HG03575 (cell line): ENCODE results near the gene TNFAIP2.
"Not testable (repeated sequence)": the region's sequence is repeated elsewhere in the genome, so short reads cannot be mapped to it uniquely, and the experiment has no call there.

ENCODE experiments used
- ATAC-seq: cut with Tn5 transposase; IDR thresholded peaks from one replicate; pipeline ENCODE4 v1.9.1; 2021; ENCODE audit not compliant: unreplicated experiment, insufficient number of reproducible peaks, low FRiP score; ENCODE audit errors: extremely low read depth

Gene TNFAIP2

DNA sequence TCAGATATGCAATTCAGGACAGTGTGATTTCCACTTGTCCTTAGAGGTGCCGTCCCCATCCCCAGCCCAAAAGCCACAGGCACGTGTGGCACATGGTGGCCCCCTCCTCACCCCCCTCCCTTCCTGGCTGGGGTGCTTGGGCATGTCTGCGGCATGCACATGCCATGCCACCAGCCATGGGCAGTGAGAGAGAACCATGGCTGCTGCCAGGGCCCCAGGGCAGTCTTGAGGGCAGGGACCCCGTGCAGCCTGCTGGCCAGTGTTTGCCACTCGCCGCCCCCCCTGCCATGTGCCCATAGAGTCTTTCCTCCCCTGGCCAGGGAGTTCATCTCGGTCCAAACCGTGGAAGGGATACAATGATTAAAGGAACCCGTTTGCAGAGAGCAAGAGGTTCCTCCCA, 41.5 kb downstream of the TNFAIP2 start:
- ATAC-seq: no peak

- no peak for ATAC-seq
Observed at GRCh38 chr14:103165323-103165722, 42.1 kb downstream of the TNFAIP2 start.

- no peak for ATAC-seq
Observed at GRCh38 chr14:103169954-103170353, 46.7 kb downstream of the TNFAIP2 start.

DNA sequence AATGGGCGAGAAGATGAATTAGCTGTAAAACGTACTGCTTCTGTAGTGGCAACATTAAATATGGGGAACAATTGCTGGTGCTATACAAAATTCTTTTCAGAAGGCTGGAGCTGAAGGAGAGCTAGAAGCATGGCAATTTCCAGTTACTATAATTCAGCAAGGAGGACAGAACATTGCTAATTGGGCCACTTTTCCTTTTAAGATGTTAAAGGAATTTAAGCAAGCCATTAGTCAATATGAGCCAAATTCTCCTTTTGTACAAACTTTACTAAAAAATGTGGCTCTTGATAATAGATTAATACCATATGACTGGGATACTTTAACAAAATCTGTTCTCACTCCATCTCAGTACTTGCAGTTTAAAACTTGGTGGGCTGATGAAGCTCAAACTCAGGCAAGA, 47.9 kb downstream of the TNFAIP2 start:
- ATAC-seq: not testable (repeated sequence)

DNA sequence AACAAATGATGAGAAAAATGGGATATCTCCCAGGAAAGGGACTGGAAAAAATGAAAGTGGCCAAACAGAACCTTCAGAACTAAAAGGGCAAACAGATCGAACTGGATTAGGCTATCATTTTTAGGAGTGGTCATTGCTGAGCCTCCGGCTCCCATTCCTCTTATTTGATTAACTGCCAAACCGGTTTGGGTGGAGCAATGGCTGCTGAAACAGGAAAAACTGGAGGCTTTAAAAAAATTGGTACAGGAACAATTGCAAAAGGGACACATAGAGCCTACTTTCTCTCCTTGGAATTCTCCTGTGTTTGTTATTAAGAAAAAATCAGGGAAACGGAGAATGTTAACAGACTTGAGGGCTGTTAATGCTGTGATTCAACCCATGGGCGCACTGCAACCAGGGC, 49.7 kb downstream of the TNFAIP2 start:
- ATAC-seq: no peak

DNA sequence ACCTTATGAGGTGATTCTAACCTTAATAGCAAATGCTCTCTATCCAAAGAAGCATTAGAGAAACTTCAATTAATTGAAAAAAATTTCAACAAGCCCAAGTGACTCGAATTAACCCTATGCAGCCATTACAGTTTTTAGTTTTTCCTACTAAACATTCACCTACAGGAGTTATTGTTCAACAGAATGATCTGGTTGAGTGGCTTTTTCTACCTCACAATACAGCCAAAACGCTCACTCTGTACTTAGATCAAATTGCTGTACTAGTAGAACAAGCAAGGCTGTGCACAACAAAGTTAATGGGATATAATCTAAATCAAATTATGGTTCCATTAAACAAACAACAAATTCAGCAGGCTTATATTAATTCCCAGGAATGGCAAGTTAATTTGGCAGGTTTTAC, 50.6 kb downstream of the TNFAIP2 start:
- not testable (repeated sequence) for ATAC-seq

DNA sequence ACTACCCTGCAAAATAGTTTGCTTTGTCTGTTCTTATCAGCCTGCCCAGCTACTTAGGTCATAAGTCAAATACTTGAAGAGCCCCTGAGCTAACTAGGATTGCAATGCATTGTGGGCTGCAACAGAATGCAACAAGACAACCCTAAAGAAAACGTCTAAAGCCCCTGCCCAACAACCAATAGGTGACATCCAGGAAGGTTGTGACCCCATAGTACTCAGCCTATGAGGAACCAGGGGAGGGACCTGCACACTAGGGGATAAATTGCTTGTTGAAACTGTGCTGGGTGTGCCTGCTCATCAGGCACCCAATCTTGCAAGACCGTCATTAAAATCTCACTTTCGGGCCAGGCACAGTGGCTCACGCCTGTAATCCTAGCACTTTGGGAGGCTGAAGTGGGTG, 52.9 kb downstream of the TNFAIP2 start:
- ATAC-seq: not testable (repeated sequence)

DNA sequence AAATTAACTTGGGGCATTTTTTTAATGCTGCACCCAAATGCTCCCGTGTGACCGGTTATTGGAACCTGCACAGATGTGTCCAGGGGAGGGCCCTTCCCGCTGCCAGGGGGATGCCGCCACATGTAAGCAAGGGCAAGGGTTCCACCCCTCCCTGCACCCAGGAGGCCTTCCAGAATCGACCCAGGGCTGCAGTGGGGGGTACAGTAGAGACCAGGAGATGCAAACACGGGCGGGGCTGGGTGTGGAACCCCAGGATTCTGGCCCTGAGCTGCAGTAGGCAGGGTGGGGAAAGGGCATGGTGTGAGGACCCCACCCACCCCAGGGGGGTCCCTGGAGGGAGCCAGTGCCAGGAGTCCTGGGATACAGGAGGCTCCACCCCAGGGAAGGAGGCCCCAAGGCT, 54.1 kb downstream of the TNFAIP2 start:
- ATAC-seq: no peak

DNA sequence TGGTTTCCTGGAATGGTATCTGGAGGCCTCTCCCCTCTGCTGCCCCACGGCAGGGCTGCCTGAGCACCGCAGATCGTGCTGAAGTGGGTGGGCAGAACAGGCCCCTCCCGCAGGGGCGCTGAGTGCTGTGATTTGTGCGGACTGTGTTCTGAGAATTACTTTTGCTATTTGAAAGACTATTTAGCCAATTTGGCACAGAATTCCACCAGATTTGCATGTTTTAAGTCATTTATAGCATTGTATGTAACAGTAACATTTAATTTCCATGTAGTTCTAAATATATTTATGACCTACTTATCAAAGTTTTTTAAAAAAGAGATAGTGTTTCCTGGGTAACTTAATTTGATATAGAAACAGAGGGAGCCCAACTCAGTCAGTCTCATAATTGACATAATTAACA, 55.3 kb downstream of the TNFAIP2 start:
- no peak for ATAC-seq

- ATAC-seq: no peak
Observed at GRCh38 chr14:103179094-103179493, 55.8 kb downstream of the TNFAIP2 start.

- ATAC-seq: no peak
Observed at GRCh38 chr14:103180331-103180730, 57.1 kb downstream of the TNFAIP2 start.

DNA sequence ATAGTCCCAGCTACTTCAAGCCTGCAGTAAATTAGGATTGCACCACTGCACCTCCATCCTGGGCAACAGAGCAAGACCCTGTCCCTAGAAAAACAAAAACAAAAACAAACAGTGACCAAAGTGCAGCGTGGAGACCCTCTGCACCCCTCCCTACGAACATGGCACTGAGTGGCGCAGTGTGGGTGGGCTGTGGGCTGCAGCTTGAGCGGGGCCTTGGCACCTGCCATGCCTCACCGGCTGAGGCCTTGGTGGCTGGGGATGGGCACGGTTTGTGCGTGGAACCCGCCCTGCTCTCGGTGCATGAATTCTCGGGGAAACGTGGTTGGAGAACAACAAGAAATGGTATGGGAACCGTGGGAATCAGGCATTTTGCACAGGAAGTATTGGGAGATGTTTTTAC, 60.8 kb downstream of the TNFAIP2 start:
- ATAC-seq: no peak

DNA sequence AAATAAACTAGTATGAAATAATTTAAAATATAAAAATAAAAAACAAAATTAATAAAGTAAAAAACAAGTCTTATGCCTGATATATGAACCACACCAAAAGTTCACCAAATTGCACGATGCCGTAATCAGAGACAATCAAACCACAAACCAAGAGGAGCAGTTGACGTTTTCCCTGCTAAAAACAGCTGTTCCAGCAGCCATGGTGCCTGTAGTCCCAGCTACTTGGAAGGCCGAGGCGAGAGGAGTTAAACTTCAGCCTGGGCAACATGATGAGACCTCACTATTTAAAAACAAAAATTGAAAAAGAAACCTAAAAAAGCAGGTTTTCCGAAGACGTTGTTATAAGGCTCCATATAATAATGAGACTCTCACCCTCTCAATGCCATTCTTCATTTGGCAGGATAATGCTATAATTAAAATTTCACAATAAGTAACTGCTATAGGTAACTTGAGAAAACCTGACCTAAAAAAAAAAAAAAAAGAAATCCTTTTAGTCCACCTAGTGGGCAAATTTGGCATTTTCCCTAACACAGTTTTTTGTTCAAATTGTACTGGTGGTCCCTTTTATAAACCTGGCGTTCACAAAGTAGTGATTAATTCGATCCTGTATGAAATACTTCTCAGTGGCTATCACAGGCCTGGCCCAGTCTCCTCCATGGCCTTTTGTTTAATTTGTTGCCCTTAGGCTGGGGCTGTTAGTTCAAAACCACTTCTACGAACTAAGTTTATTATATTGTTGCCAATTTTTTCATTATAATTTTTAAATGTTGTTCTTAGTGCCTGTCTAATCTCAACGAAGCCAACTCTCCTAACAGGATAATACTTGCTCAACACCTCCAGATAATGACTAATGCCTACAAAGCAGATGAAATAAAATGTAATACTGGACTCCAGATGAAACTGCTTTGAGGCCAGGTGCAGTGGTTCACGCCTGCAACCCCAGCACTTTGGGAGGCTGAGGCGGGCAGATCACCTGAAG, 62.1 kb downstream of the TNFAIP2 start:
- no peak for ATAC-seq

DNA sequence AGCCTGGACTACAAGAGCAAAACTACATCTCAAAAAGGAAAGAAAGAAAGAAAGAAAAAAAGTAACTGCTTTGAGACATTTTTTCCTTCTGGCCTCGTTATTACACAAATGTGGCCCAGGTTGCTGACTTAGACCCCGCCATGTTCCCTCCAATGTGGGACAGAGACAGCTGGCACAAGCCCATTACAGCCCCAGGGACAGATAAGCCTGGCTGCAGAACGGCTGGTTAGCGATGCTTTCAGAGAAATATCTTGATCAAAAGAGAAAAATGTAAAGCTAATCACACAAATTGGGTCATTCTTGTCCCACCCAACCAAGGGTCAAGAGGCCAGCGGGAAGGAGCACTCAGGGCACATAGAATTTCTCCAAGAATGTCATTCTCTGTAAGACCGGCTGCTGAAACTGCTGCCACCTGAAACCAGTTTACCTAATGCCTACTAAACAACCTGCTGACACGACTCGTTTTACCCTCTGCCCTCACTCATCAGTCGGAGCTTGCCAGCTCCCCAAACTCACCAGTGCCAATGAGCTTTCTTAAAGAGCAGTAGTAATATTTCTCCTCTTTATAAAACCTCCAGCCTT, 63.1 kb downstream of the TNFAIP2 start:
- ATAC-seq: no peak
